HL-60 (cell line): ENCODE results near the gene BABAM2.

Experiments
- DNase-seq, 2 experiments: peaks; one replicate each; pipeline ENCODE4 v3.0.0-alpha.2; 2010 to 2020; ENCODE audit warnings: low read depth in 1 of 2, low spot score in 1 of 2
- H3K27ac ChIP-seq: fragments of 250-450 bp; sonication (Bioruptor Pico); replicated peaks from 2 replicates; pipeline ENCODE4 v1.5.1; 2020; ENCODE audit warnings: mild to moderate bottlenecking, moderate library complexity
- H3K27me3 ChIP-seq: fragments of 250-450 bp; sonication (Bioruptor Pico); 2 replicates; pipeline ENCODE4 v1.5.1; 2021; ENCODE audit warnings: mild to moderate bottlenecking, moderate library complexity; ENCODE audit not compliant: insufficient read depth, poor library complexity, severe bottlenecking
- H3K4me3 ChIP-seq: replicated peaks from 2 replicates; pipeline ENCODE4 v1.5.1; 2011; ENCODE audit warnings: mild to moderate bottlenecking, control low read depth, low read length; ENCODE audit not compliant: insufficient read depth
- CTCF ChIP-seq: IDR thresholded peaks from one replicate; pipeline ENCODE4 v1.5.1; 2011; ENCODE audit warnings: low read length, control low read depth, inconsistent platforms; ENCODE audit not compliant: insufficient read depth
- GABPA ChIP-seq: IDR thresholded peaks from 2 replicates; pipeline ENCODE4 v1.6.1; 2012; ENCODE audit warnings: low read depth
- POLR2AphosphoS5 ChIP-seq: IDR thresholded peaks from 2 replicates; pipeline ENCODE4 v1.6.1; 2012; ENCODE audit warnings: low read depth
- REST ChIP-seq: IDR thresholded peaks from 2 replicates; pipeline ENCODE4 v1.6.1; 2012; ENCODE audit warnings: low read depth; ENCODE audit not compliant: insufficient replicate concordance
- SPI1 ChIP-seq: IDR thresholded peaks from 2 replicates; pipeline ENCODE4 v1.6.1; 2012; ENCODE audit warnings: low read depth, mild to moderate bottlenecking, borderline replicate concordance

Gene BABAM2

GRCh38 chr2:27991146-27991545, 100.6 kb downstream of the BABAM2 start:
- no peak for TF ChIP-seq REST
- no peak for TF ChIP-seq SPI1
- TF ChIP-seq CTCF = no peak
- no peak for TF ChIP-seq GABPA
- no peak for TF ChIP-seq POLR2AphosphoS5
- no peak for DNase-seq
- no peak overlapping the region for H3K27ac ChIP-seq
- H3K4me3 ChIP-seq = no peak overlapping the region
- H3K27me3 ChIP-seq = no peaks in the 10 kb centered on the region

GRCh38 chr2:27992787-27993401, 102.4 kb downstream of the BABAM2 start:
- TF ChIP-seq POLR2AphosphoS5 (no peak), REST (no peak)
- Histone ChIP-seq H3K27ac (no peak overlapping the region), H3K27me3 (no peaks in the 10 kb centered on the region), H3K4me3 (no peak overlapping the region)
- no peak for DNase-seq

GRCh38 chr2:27993402-27993787, 102.9 kb downstream of the BABAM2 start:
- no peak overlapping the region for H3K27ac ChIP-seq
- TF ChIP-seq SPI1 = no peak
- no peak for TF ChIP-seq CTCF
- TF ChIP-seq POLR2AphosphoS5 = no peak
- no peak for TF ChIP-seq REST

More at GRCh38 chr2:27993402-27993787, 102.9 kb downstream of the BABAM2 start:
- Histone ChIP-seq H3K4me3 (no peak overlapping the region), H3K27me3 (no peaks in the 10 kb centered on the region)
- DNase-seq = peak; percentile 42 to 82
